Esophagus squamous epithelium (tissue), 5 donors: ENCODE measurements around the gene PDPN. TPM values are rescaled to one million over a fixed set of nuclear protein-coding genes. Genes with fewer than 3 reads are reported as not detected.

ENCODE experiments used
- DNase-seq: peaks from one replicate; lab custom pipeline; 2025; lab: John Stamatoyannopoulos, UW
- H3K27ac ChIP-seq, 4 donors: fragments of 200-600 bp; sonication (generic); one replicate each; pipeline ENCODE4 v1.5.1; 2016 to 2019; ENCODE audit warnings: mild to moderate bottlenecking in 1 of 4
- H3K27me3 ChIP-seq, 4 donors: fragments of 200-600 bp; sonication (generic); 1 replicate in 3 of 4; 2 replicates in 1 of 4; pipeline versions ENCODE4 v1.5.1 to v1.6.0; 2017 to 2021; ENCODE audit warnings: antibody characterized with exemption in 1 of 4
- H3K36me3 ChIP-seq, 3 donors: fragments of 200-600 bp; sonication (generic); one replicate each; pipeline ENCODE4 v1.5.1; 2016 to 2019
- H3K4me1 ChIP-seq, 3 donors: fragments of 200-600 bp; sonication (generic); one replicate each; pipeline ENCODE4 v1.5.1; 2017 to 2019
- H3K4me3 ChIP-seq, 4 donors: fragments of 200-600 bp; sonication (generic); 1 replicate in 3 of 4; 2 replicates in 1 of 4; pipeline ENCODE4 v1.5.1; 2016 to 2019; ENCODE audit warnings: mild to moderate bottlenecking in 2 of 4, moderate library complexity in 1 of 4
- H3K9me3 ChIP-seq, 3 donors: fragments of 200-600 bp; sonication (generic); one replicate each; pipeline ENCODE4 v1.5.1; 2016 to 2019
- POLR2A ChIP-seq, 4 donors: fragments of 450-650 bp; IDR thresholded peaks; one replicate each; pipeline ENCODE4 v1.6.1; 2017; ENCODE audit warnings: antibody characterized with exemption in 4 of 4, mild to moderate bottlenecking in 4 of 4, moderate library complexity in 3 of 4
- WGBS, 2 donors: methylation state at CpG; one replicate each; pipeline ENCODE4 v1.1.5; 2018; 5-methylcytosine and 5-hydroxymethylcytosine counted together
- intact Hi-C: fragments of 100-400 bp; cut with DNase I; formaldehyde crosslinking; loops from one replicate; pipeline ENCODE4 v1.15.0; 2022
- total RNA-seq, 4 donors: library from RNA; depleted of rRNA; stranded (reverse); fragments of >200 nt; gene quantifications; one replicate each; pipeline ENCODE4 v1.1.0, GENCODE V29; 2016
- TF ChIP-seq, protein P1 (sequence below), 6 experiments: fragments of 450-650 bp in 4 of 6; fragments of 200-600 bp in 2 of 6; sonication (generic) in 2 of 6; IDR thresholded peaks; one replicate each; pipeline ENCODE4 v1.5.1; 2016 to 2019; ENCODE audit warnings: antibody characterized with exemption in 6 of 6, mild to moderate bottlenecking in 4 of 6, moderate library complexity in 4 of 6
- donor health status: DM: yes; HTN: yes; CAD: no.

PDPN gene
- total RNA-seq, 4 donors from 2014 or later: 4.5 to 24.2 (median 17.6) TPM

DNA sequence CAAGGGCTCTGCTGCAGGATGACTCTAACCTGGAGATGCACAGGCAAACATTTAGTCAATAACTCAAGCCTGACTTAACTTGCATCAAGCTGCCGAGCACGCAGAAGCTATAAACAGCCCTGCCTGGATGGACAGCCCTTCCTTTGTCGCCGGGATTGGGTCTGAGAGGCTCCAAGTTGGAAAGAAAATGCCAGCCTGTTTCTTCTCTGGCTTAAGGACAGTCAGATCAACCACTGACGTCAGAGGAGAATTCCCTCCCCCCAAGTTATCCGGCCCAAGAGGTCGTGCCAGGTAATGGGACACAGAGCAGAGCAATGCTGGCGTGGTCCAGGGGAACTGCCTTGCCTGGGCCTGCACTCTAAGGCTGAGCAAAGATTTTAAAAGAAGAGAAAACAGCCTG lies 42.8 kb upstream of the PDPN start:
- Histone ChIP-seq H3K36me3 (no peaks in the 10 kb centered on the region), H3K27ac (peak overlapping the region in 1 of 4 donors; percentile 11), H3K4me1 (peaks cover 0 to 23% (median 0%) of the 10 kb centered on the region in 3 donors), H3K4me3 (no peak overlapping the region), H3K27me3 (peaks cover 0 to 62% (median 0%) of the 10 kb centered on the region in 4 donors), H3K9me3 (no peaks in the 10 kb centered on the region)
- TF ChIP-seq, protein P1, sequence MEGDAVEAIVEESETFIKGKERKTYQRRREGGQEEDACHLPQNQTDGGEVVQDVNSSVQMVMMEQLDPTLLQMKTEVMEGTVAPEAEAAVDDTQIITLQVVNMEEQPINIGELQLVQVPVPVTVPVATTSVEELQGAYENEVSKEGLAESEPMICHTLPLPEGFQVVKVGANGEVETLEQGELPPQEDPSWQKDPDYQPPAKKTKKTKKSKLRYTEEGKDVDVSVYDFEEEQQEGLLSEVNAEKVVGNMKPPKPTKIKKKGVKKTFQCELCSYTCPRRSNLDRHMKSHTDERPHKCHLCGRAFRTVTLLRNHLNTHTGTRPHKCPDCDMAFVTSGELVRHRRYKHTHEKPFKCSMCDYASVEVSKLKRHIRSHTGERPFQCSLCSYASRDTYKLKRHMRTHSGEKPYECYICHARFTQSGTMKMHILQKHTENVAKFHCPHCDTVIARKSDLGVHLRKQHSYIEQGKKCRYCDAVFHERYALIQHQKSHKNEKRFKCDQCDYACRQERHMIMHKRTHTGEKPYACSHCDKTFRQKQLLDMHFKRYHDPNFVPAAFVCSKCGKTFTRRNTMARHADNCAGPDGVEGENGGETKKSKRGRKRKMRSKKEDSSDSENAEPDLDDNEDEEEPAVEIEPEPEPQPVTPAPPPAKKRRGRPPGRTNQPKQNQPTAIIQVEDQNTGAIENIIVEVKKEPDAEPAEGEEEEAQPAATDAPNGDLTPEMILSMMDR (IDR thresholded peaks at IDR 0.05): no peak
- no peak for TF ChIP-seq POLR2A (IDR thresholded peaks at IDR 0.05)
- WGBS, 2 donors: 35 to 43% methylated on average over 4 to 8 of the region's 8 CpGs
- no peak for DNase-seq
- intact Hi-C loops: no loop called here

DNA sequence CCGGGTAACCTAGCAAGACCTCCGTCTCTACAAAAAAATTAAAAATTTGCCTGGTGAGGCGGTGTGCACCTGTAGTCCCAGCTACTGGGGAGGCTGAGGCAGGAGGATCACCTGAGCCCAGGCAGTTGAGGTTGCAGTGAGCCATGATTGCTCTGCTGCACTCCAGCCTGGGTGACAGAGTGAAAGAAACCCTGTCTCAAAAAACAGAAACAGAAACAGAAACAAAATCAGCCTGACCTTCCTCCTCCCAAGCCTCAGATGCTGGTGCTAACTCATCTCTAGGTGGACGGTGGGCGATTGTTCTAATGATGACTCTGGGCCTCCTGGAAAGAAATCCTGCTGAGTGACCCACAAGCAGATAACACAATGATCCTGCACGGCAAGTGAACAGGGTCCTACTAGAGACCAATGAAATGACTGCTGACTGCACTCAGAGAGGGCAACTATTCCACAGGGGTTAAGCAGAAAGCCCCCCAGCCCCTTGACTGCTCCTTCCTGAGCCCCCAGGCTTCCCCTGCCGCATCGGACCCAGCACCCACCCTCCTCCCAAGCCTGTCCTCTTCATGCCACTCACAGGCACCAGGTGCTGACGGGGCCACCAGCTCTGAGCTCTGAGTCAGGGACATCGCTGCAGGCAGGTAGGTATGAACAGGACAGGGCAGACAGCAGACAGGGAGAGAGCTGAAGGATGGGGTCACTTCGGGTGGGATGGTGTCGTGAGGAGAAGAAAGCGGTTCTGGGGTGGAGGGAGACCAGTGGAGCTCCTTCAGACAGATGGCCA lies 42.0 kb upstream of the PDPN start:
- peak overlapping the region in 1 of 4 donors; percentile 11 for H3K27ac ChIP-seq
- intact Hi-C loops: no loop called here
- peaks cover 0 to 62% (median 0%) of the 10 kb centered on the region in 4 donors for H3K27me3 ChIP-seq
- WGBS, 2 donors: 63 to 81% methylated on average over 9 to 10 of the region's 13 CpGs
- no peak for DNase-seq
- H3K36me3 ChIP-seq: no peaks in the 10 kb centered on the region
- no peak overlapping the region for H3K4me3 ChIP-seq
- TF ChIP-seq, protein P1 (IDR thresholded peaks at IDR 0.05): no peak
- peaks cover 0 to 23% (median 0%) of the 10 kb centered on the region in 3 donors for H3K4me1 ChIP-seq
- no peaks in the 10 kb centered on the region for H3K9me3 ChIP-seq

DNA sequence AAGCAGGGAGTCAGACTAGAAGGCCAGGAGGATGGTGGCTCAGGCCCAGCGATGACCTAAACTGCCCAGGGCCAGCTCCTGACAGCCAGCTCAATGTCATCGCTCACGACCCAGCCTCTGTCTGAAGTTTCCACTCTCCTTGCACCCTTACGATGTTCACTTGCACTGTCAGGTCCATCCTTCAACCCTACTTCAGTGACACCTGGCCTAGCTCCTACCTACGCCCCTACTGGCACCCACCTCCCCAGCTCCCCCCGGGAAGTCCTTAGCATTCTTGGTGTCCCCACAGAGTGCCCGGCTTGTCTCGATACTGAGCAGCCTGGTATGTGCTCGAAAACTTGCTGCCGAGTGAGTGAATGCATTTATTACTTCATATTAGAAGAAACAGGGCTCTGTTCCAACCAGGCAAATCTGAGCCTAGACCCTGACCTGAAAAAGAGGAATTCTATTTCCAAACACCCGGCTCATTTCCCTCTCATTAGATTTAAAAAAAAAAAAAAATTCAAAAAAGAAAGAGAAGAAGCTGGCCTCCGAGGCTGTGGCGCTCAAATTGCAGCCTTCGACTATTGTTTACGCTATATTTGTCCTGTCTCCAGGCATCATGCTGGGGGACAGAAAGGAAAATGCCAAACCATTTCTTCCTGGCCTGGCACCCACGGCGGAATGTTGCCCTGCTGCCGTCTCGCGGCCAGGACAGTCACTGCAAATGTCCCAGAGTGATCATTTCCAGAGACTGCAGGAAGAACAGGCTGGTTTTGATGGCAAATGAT lies 40.0 kb upstream of the PDPN start:
- TF ChIP-seq POLR2A (IDR thresholded peaks at IDR 0.05): no peak
- TF ChIP-seq, protein P1 (IDR thresholded peaks at IDR 0.05): peak in 4 of 6 experiments; percentile 27 to 59 (median 42)
- 43 to 47% methylated on average over 17 to 18 of the region's 20 CpGs for WGBS, 2 donors
- Histone ChIP-seq H3K4me3 (no peak overlapping the region), H3K4me1 (peaks cover 0 to 23% (median 0%) of the 10 kb centered on the region in 3 donors), H3K9me3 (no peaks in the 10 kb centered on the region), H3K36me3 (no peaks in the 10 kb centered on the region), H3K27me3 (peaks cover 0 to 71% (median 0%) of the 10 kb centered on the region in 4 donors), H3K27ac (peak overlapping the region in 2 of 4 donors; percentile 1 to 2)
- no peak for DNase-seq
- intact Hi-C loops: no loop called here

DNA sequence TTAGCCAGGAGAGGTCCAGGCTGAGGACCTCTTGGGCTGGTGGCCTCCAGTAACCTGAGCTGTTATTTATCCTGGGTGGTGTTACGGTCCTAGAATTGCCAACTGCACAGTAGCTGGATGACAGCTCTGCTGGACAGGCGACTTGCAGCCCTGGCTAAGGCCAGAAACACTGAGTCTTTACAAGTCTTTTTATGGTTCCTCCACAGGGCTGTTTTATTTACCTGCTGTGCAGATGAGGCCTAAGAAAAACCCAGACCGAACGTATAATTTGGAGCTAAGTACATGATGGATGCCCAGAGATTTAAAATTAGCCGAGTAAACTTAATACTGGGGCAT lies 39.4 kb upstream of the PDPN start:
- no peaks in the 10 kb centered on the region for H3K36me3 ChIP-seq
- no peak for TF ChIP-seq POLR2A (IDR thresholded peaks at IDR 0.05)
- TF ChIP-seq, protein P1 (IDR thresholded peaks at IDR 0.05): peak in 1 of 6 experiments; percentile 2
- H3K27me3 ChIP-seq: peaks cover 0 to 76% (median 0%) of the 10 kb centered on the region in 4 donors
- H3K4me1 ChIP-seq: peaks cover 0 to 23% (median 0%) of the 10 kb centered on the region in 3 donors
- WGBS, 2 donors: 69 to 84% methylated on average over 3 to 4 of the region's 5 CpGs
- no peaks in the 10 kb centered on the region for H3K9me3 ChIP-seq
- intact Hi-C loops: no loop called here
- no peak overlapping the region for H3K4me3 ChIP-seq
- no peak for DNase-seq
- H3K27ac ChIP-seq: peak overlapping the region in 1 of 4 donors; percentile 1

DNA sequence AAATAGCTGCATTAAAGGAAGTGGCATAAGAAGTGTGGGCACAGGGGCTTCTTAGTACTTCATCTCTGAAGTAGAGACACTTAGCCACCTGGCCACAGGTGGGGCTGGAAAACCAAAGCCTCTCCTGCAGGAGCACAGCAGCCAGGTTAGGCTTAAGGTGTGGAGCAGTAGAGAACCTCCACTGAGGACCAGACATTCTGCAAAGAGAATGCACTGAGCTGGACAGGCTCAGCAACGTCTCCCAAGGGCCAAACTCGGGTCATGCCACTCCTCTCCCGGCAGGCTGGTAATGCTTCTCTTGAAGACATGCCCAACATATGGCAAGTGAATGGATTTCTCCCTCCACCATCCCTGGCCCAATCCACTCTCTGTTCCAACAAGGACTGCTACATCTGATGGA lies 36.8 kb upstream of the PDPN start:
- intact Hi-C loops: no loop called here
- H3K36me3 ChIP-seq: no peaks in the 10 kb centered on the region
- no peaks in the 10 kb centered on the region for H3K9me3 ChIP-seq
- peaks cover 0 to 17% (median 0%) of the 10 kb centered on the region in 3 donors for H3K4me1 ChIP-seq
- H3K4me3 ChIP-seq: no peak overlapping the region
- no peak overlapping the region for H3K27ac ChIP-seq
- 42 to 51% methylated on average over 3 of the region's 3 CpGs for WGBS, 2 donors
- TF ChIP-seq POLR2A (IDR thresholded peaks at IDR 0.05): no peak
- TF ChIP-seq, protein P1 (IDR thresholded peaks at IDR 0.05): no peak
- no peak for DNase-seq
- H3K27me3 ChIP-seq: peaks cover 0 to 65% (median 0%) of the 10 kb centered on the region in 4 donors
